ENCODE results near the gene ARHGAP44. TPM values are rescaled to one million over a fixed set of nuclear protein-coding genes. Genes with fewer than 3 reads are reported as not detected.

Gene ARHGAP44
- total and polyA plus RNA-seq, 7 experiments from 2014 or later: 0.09 TPM; not detected in 5

DNA sequence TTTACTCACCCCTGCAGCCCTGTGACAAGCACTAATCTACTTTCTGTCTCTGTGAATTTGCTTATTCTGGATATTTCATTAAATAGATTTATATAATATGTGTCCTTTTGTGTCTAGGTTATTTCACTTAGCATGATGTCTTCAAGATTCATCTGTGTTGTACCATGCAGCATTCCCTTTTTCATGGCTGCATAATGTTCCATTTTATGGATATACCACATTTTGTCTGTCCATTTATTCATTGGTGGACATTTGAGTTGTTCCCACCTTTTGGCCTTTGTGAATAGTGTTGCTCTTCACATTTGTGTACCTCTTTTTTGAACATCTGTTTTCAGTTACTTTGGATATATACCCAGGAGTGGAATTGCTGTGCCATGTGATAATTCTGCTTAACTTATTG, 118.2 kb downstream of the ARHGAP44 start:
- no peak overlapping the region for H3K27ac Mint-ChIP-seq
- no peaks in the 10 kb centered on the region for H3K4me1 ChIP-seq (ENCODE audit: control insufficient read depth in 2 of 2, insufficient read depth in 2 of 2, low read length in 2 of 2)
- intact Hi-C loops (cut with micrococcal nuclease): no loop called here
- H3K27ac ChIP-seq (ENCODE audit: low read depth, low read length): no peak overlapping the region
- H3K36me3 Mint-ChIP-seq: no peaks in the 10 kb centered on the region
- POLR2A ChIA-PET: no interaction called here
- H3K9me3 Mint-ChIP-seq: peaks cover 0 to 25% (median 11%) of the 10 kb centered on the region in 11 donors
- H3K27me3 ChIP-seq (ENCODE audit: control insufficient read depth in 2 of 2, insufficient read depth in 2 of 2, low read length in 2 of 2): no peaks in the 10 kb centered on the region
- CTCF ChIA-PET: no interaction called here
- no peak overlapping the region for H3K4me3 ChIP-seq (ENCODE audit: low read length)
- peaks cover 0 to 12% (median 0%) of the 10 kb centered on the region in 3 experiments for H3K9me3 ChIP-seq (ENCODE audit: control insufficient read depth in 2 of 3, low read length in 3 of 3)
- ATAC-seq (no peak), DNase-seq (no peak)
- H3K4me1 Mint-ChIP-seq: no peaks in the 10 kb centered on the region
- H3K36me3 ChIP-seq (ENCODE audit: control insufficient read depth in 2 of 3, insufficient read depth in 3 of 3, low read length in 3 of 3): no peaks in the 10 kb centered on the region
- no peak overlapping the region for H3K4me3 Mint-ChIP-seq
- H3K27me3 Mint-ChIP-seq: peaks cover 0 to 21% (median 13%) of the 10 kb centered on the region in 5 donors

- Histone ChIP-seq H3K27me3 (ENCODE audit: control insufficient read depth in 2 of 2, insufficient read depth in 2 of 2, low read length in 2 of 2) (no peaks in the 10 kb centered on the region), H3K9me3 (ENCODE audit: control insufficient read depth in 2 of 3, low read length in 3 of 3) (peaks cover 0 to 12% (median 0%) of the 10 kb centered on the region in 3 experiments), H3K4me1 (ENCODE audit: control insufficient read depth in 2 of 2, insufficient read depth in 2 of 2, low read length in 2 of 2) (no peaks in the 10 kb centered on the region), H3K36me3 (ENCODE audit: control insufficient read depth in 2 of 3, insufficient read depth in 3 of 3, low read length in 3 of 3) (no peaks in the 10 kb centered on the region), H3K27ac (ENCODE audit: low read depth, low read length) (no peak overlapping the region), H3K4me3 (ENCODE audit: low read length) (no peak overlapping the region)
- H3K36me3 Mint-ChIP-seq: no peaks in the 10 kb centered on the region
- ChIA-PET POLR2A (no interaction called here), CTCF (no interaction called here)
- no peaks in the 10 kb centered on the region for H3K4me1 Mint-ChIP-seq
- no peak overlapping the region for H3K4me3 Mint-ChIP-seq
- no peak overlapping the region for H3K27ac Mint-ChIP-seq
- DNase-seq: no peak
- no peak for ATAC-seq
- intact Hi-C loops (cut with micrococcal nuclease): no loop called here
- H3K9me3 Mint-ChIP-seq: peaks cover 0 to 25% (median 11%) of the 10 kb centered on the region in 11 donors
- H3K27me3 Mint-ChIP-seq: peaks cover 0 to 19% (median 13%) of the 10 kb centered on the region in 5 donors
Measured at GRCh38 chr17:12909046-12909445, 119.7 kb downstream of the ARHGAP44 start.

GRCh38 chr17:12909511-12909910, 120.2 kb downstream of the ARHGAP44 start:
- CTCF ChIA-PET: no interaction called here
- Histone ChIP-seq H3K27ac (ENCODE audit: low read depth, low read length) (no peak overlapping the region), H3K4me3 (ENCODE audit: low read length) (no peak overlapping the region), H3K36me3 (ENCODE audit: control insufficient read depth in 2 of 3, insufficient read depth in 3 of 3, low read length in 3 of 3) (no peaks in the 10 kb centered on the region), H3K9me3 (ENCODE audit: control insufficient read depth in 2 of 3, low read length in 3 of 3) (peaks cover 0 to 12% (median 0%) of the 10 kb centered on the region in 3 experiments), H3K27me3 (ENCODE audit: control insufficient read depth in 2 of 2, insufficient read depth in 2 of 2, low read length in 2 of 2) (no peaks in the 10 kb centered on the region), H3K4me1 (ENCODE audit: control insufficient read depth in 2 of 2, insufficient read depth in 2 of 2, low read length in 2 of 2) (no peaks in the 10 kb centered on the region)
- ATAC-seq (no peak), DNase-seq (no peak)
- Mint-ChIP-seq H3K9me3 (peaks cover 0 to 25% (median 11%) of the 10 kb centered on the region in 11 donors), H3K27me3 (peaks cover 0 to 18% (median 13%) of the 10 kb centered on the region in 5 donors), H3K4me3 (no peak overlapping the region), H3K36me3 (no peaks in the 10 kb centered on the region), H3K4me1 (no peaks in the 10 kb centered on the region), H3K27ac (no peak overlapping the region)
- POLR2A ChIA-PET: no interaction called here
- intact Hi-C loops (cut with micrococcal nuclease): no loop called here

DNA sequence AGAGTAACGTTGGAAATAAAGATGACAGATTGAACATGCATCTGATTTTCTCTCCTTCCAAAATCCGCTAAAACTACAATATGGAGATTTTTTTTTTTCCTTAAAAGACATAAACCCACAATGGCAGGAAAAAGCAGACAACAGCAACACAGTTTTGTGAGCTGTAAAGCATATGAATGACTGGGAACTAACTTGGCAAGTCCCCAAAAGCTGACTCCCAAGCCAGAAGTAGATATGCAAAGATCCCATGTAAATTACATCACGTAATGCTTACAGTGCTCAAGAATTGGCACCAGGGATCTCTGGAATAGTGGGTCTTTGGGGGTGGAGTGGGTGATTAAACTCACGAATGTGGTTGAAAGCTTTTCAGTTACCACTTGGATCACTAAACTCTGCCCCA, 121.9 kb downstream of the ARHGAP44 start:
- Mint-ChIP-seq H3K36me3 (no peaks in the 10 kb centered on the region), H3K9me3 (peaks cover 0 to 21% (median 11%) of the 10 kb centered on the region in 11 donors), H3K4me3 (no peak overlapping the region), H3K27ac (no peak overlapping the region), H3K27me3 (peaks cover 0 to 18% (median 13%) of the 10 kb centered on the region in 5 donors), H3K4me1 (no peaks in the 10 kb centered on the region)
- Histone ChIP-seq H3K27me3 (ENCODE audit: control insufficient read depth in 2 of 2, insufficient read depth in 2 of 2, low read length in 2 of 2) (no peaks in the 10 kb centered on the region), H3K27ac (ENCODE audit: low read depth, low read length) (no peak overlapping the region), H3K4me1 (ENCODE audit: control insufficient read depth in 2 of 2, insufficient read depth in 2 of 2, low read length in 2 of 2) (no peaks in the 10 kb centered on the region), H3K36me3 (ENCODE audit: control insufficient read depth in 2 of 3, insufficient read depth in 3 of 3, low read length in 3 of 3) (no peaks in the 10 kb centered on the region), H3K4me3 (ENCODE audit: low read length) (no peak overlapping the region), H3K9me3 (ENCODE audit: control insufficient read depth in 2 of 3, low read length in 3 of 3) (peaks cover 0 to 12% (median 0%) of the 10 kb centered on the region in 3 experiments)
- POLR2A ChIA-PET: no interaction called here
- intact Hi-C loops (cut with micrococcal nuclease): no loop called here
- DNase-seq (no peak), ATAC-seq (no peak)
- CTCF ChIA-PET: no interaction called here

- no peak overlapping the region for H3K4me3 ChIP-seq (ENCODE audit: low read length)
- Mint-ChIP-seq H3K36me3 (no peaks in the 10 kb centered on the region), H3K4me1 (no peaks in the 10 kb centered on the region), H3K9me3 (peaks cover 0 to 5% (median 0%) of the 10 kb centered on the region in 11 donors), H3K4me3 (no peak overlapping the region), H3K27ac (no peak overlapping the region), H3K27me3 (peaks cover 0 to 6% (median 0%) of the 10 kb centered on the region in 5 donors)
- ChIA-PET POLR2A (no interaction called here), CTCF (no interaction called here)
- H3K27ac ChIP-seq (ENCODE audit: low read depth, low read length): no peak overlapping the region
- H3K4me1 ChIP-seq (ENCODE audit: control insufficient read depth in 2 of 2, insufficient read depth in 2 of 2, low read length in 2 of 2): no peaks in the 10 kb centered on the region
- no peak for ATAC-seq
- no peak for DNase-seq
- H3K9me3 ChIP-seq (ENCODE audit: control insufficient read depth in 2 of 3, low read length in 3 of 3): no peaks in the 10 kb centered on the region
- intact Hi-C loops (cut with micrococcal nuclease): no loop called here
- H3K36me3 ChIP-seq (ENCODE audit: control insufficient read depth in 2 of 3, insufficient read depth in 3 of 3, low read length in 3 of 3): no peaks in the 10 kb centered on the region
- H3K27me3 ChIP-seq (ENCODE audit: control insufficient read depth in 2 of 2, insufficient read depth in 2 of 2, low read length in 2 of 2): no peaks in the 10 kb centered on the region
Measured at GRCh38 chr17:12917399-12917798, 128.1 kb downstream of the ARHGAP44 start.

DNA sequence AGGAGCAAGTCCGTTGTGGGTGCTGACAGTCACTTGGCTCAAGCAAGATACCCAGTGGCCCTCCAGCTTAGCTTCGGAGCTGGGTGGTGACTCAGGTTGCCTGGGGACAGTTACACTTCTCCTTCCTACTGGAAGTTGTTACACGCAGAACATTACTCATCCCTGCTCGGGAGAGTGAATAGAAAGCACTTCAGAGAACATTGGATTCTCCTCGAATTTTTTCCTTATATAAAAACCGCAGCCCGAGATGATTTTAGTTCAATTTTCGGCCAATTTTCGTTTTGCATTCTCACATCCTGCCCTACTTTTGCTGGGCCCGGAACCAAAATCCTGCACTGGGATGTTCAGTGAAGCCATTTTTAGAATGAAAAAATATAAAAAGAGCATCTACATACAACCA, 128.8 kb downstream of the ARHGAP44 start:
- H3K9me3 Mint-ChIP-seq: peaks cover 0 to 5% (median 0%) of the 10 kb centered on the region in 11 donors
- H3K27me3 Mint-ChIP-seq: no peaks in the 10 kb centered on the region
- Histone ChIP-seq H3K27me3 (ENCODE audit: control insufficient read depth in 2 of 2, insufficient read depth in 2 of 2, low read length in 2 of 2) (no peaks in the 10 kb centered on the region), H3K36me3 (ENCODE audit: control insufficient read depth in 2 of 3, insufficient read depth in 3 of 3, low read length in 3 of 3) (no peaks in the 10 kb centered on the region), H3K27ac (ENCODE audit: low read depth, low read length) (no peak overlapping the region), H3K4me1 (ENCODE audit: control insufficient read depth in 2 of 2, insufficient read depth in 2 of 2, low read length in 2 of 2) (no peaks in the 10 kb centered on the region), H3K9me3 (ENCODE audit: control insufficient read depth in 2 of 3, low read length in 3 of 3) (no peaks in the 10 kb centered on the region), H3K4me3 (ENCODE audit: low read length) (no peak overlapping the region)
- intact Hi-C loops (cut with micrococcal nuclease): no loop called here
- DNase-seq (no peak), ATAC-seq (no peak)
- H3K4me1 Mint-ChIP-seq: no peaks in the 10 kb centered on the region
- ChIA-PET POLR2A (no interaction called here), CTCF (no interaction called here)
- H3K36me3 Mint-ChIP-seq: no peaks in the 10 kb centered on the region
- no peak overlapping the region for H3K27ac Mint-ChIP-seq
- H3K4me3 Mint-ChIP-seq: no peak overlapping the region

DNA sequence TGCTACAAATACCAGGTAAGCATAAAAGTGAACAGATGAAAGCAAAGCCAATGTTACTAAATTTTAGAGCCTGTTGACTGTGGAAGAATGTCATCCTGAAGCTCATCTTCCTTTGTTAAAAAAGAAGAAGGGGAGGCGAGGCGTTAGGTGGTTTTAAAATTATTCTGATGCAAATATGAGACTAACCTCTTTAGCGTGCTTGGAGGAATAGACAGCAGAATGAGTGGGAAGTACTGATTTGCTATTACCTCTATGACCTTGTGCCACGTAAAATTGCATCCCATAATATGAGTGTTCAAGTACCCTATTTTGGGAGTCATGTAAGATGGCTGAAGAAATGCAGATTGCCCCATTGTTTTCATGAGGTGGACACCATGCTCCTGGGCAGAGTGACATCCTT, 132.8 kb downstream of the ARHGAP44 start:
- no peaks in the 10 kb centered on the region for H3K36me3 Mint-ChIP-seq
- intact Hi-C loops (cut with micrococcal nuclease): no loop called here
- H3K27ac Mint-ChIP-seq: no peak overlapping the region
- CTCF ChIA-PET: no interaction called here
- Histone ChIP-seq H3K36me3 (ENCODE audit: control insufficient read depth in 2 of 3, insufficient read depth in 3 of 3, low read length in 3 of 3) (no peaks in the 10 kb centered on the region), H3K4me3 (ENCODE audit: low read length) (no peak overlapping the region), H3K27ac (ENCODE audit: low read depth, low read length) (no peak overlapping the region), H3K4me1 (ENCODE audit: control insufficient read depth in 2 of 2, insufficient read depth in 2 of 2, low read length in 2 of 2) (no peaks in the 10 kb centered on the region), H3K9me3 (ENCODE audit: control insufficient read depth in 2 of 3, low read length in 3 of 3) (no peaks in the 10 kb centered on the region), H3K27me3 (ENCODE audit: control insufficient read depth in 2 of 2, insufficient read depth in 2 of 2, low read length in 2 of 2) (no peaks in the 10 kb centered on the region)
- no peaks in the 10 kb centered on the region for H3K4me1 Mint-ChIP-seq
- no peak overlapping the region for H3K4me3 Mint-ChIP-seq
- peaks cover 0 to 12% (median 0%) of the 10 kb centered on the region in 5 donors for H3K27me3 Mint-ChIP-seq
- peaks cover 0 to 5% (median 0%) of the 10 kb centered on the region in 11 donors for H3K9me3 Mint-ChIP-seq
- ATAC-seq (no peak), DNase-seq (no peak)
- POLR2A ChIA-PET: no interaction called here
